Activated CD4-positive, alpha-beta T cell treated with anti-CD3 and anti-CD28 coated beads for 48 hours (primary cell): ENCODE data around the gene SPNS3.

ENCODE experiments used
- DNase-seq: peaks from one replicate; pipeline ENCODE4 v3.0.0-alpha.2; 2020

The SPNS3 gene, protein sequence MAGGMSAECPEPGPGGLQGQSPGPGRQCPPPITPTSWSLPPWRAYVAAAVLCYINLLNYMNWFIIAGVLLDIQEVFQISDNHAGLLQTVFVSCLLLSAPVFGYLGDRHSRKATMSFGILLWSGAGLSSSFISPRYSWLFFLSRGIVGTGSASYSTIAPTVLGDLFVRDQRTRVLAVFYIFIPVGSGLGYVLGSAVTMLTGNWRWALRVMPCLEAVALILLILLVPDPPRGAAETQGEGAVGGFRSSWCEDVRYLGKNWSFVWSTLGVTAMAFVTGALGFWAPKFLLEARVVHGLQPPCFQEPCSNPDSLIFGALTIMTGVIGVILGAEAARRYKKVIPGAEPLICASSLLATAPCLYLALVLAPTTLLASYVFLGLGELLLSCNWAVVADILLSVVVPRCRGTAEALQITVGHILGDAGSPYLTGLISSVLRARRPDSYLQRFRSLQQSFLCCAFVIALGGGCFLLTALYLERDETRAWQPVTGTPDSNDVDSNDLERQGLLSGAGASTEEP

DNA sequence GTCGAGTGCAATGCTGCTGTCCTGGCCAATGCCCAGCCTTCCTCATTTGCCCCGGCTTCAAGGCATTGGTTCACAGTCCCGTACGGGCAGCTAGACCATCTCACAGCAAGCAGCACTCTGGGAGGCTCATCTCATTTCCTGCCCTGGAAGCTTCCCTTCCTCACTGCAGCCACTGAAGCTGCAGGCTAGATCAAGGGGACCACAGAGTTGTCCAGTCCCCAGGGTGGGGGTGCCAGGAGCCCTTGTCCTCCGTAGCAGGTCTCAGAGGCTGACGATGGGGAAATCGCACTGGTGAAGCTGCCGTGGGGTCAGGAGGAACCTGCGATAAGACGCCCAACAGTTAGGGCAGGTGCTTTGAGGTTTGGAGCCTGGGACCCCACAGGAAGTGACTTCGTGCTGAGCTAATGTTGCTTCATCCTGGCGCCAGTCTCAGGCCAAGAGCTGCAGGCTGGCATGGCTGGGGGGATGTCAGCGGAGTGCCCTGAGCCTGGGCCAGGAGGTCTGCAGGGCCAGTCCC is at the start of gene SPNS3:
Gene SPNS3, plus strand, starts transcription at position 426 of the 517 bp plus-strand sequence. Its CDS starts 28 bp downstream, at position 454.
- peak; percentile 42 for DNase-seq

DNA sequence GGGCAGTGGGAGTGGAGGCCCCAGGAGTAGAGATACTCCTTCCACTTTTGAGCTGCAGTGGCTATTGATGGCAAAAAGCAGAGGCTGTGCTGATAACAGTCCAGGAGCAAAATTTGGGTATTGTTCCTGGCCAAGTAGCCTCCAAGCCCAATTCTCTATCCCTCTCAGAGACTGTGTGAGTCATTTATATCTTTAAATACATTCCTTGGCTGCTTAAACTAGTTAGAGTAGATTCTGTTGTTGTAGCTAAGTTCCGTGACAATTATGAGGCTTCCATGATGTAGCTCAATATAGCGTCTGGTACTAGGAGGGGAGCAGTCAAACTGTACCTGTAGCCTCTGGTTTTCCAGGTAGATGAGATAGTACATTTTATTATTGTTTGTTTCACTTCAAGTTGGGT is 47.3 kb upstream of the SPNS3 start:
- DNase-seq: no peak

DNA sequence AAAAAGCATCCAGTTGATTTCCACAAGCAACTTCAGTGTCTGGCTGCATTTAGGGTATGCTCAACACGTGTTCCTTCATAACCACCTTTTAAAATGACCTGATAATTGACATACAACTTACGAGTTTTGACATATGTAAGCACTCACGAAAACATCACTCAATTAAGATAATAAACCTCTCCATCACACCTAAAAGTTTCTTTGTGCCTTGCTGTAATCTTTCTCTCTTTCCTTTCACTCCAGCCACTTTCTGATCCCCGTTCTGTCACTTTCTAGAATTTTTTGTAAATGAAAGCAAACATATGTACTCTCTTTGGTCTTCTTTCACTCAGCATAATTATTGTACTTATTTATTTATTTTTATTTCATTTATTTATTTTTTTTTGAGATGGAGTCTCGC is 46.6 kb upstream of the SPNS3 start:
- no peak for DNase-seq

DNA sequence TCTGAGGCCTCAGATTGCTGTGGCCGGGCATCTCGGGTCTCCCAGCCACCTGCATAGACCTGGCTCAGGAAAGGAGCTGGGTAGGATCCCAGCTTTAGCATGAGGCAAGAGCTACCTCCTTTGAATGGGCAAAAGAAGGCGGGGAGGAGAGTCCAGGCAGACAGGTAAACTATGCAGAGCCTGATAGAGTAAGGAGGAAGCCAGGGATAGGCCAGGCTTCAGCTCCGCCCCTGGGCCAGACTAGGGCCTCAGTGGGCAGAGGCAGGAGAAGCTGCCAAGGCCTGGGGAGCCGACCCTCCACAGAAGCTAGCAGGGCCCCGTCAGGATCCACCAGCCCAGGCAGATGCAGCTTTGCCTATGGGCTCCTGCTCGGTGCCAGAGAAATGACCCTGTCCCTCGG is 44.7 kb upstream of the SPNS3 start:
- DNase-seq: no peak

DNA sequence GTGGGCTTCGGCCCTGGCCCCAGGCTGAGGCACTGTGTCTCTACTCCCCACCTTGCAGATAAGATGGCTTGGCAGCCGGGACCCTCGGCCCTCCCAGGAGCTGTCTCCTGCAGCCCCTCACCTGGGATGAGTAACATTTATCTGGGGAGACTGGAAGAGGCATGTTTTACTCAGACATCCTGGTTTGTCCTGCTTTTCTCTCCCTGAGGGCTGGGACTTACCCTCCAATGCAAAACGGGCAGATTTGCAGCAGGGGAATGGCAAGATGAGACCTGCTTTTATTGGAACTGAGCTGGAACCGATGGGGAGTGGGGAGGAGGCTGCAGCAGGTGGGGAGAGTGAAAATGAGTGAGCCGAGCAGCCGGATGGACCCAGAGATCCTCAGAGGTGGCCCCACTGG is 39.9 kb upstream of the SPNS3 start:
- no peak for DNase-seq

DNA sequence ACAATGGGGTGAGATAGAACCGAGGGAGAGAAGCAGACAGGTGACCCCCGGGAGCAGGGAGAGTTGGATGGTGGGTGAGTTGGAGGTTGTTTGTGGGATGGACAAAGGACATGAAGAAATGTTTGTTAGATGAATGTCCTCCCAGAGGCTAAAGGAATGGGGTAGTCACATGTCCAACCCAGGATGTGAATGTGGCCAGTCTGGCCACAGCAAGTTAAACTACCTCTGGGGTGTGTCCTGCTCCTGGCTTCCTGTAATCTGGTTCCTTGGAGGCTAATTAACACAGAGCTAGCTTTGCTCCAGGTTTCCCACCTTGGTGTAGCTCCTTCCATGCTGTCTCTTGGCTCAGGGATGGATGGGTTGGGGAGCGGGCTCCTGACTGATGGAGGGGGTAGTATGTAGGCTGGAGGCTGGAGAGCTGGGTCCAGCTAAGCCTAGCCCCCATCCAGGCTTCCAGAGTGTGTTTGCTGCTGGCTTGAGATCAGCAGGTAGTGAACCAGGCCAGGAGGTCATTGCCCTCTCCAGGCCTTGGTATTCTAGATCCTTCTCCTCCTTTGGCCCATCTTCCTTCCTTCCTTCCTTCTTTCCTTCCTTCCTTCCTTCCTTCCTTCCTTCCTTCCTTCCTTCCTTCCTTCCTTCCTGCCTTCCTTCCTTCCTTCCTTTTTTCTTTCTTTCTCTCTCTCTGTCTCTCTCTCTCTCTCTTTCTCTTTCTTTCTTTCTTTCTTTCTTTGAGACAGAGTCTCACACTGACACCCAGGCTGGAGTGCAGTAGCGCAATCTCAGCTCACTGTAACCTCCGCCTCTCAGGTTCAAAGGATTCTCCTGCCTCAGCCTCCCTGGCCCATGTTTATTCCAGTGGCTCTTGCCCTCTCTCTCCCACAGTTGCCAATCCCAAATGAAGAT is 39.3 kb upstream of the SPNS3 start:
- no peak for DNase-seq

DNA sequence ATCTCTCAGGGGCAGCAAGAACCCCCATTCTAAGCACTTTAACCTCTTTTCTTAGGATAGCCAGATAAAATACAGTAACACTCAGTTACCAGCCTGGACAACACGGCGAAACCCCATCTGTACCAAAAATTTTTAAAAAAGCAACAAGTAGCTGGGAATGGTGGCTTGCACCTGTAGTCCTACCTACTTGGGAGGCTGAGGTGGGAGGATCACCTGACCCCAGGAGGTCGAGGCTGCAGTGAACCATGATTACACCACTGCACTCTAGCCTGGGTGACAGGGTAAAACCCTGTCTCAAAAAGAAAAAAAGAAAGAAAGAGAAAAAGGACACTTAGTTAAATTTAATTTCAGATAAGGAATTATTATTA is 38.6 kb upstream of the SPNS3 start:
- DNase-seq: no peak

DNA sequence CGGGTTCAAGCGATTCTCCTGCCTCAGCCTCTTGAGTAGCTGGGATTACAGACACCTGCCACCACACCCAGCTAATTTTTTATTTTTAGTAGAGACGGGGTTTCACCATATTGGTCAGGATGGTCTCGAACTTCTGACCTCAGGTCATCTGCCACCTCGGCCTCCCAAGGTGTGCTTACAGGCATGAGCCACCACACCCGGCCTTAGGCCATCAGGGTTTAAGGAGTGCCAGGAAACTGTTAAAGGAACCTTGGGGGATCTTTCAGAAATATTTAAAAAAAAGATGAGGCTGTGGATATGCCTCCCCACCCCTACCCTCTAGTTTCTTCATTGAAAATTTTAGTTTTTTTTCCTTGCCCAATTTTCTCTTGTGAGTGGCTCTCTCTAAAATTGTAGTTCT is 35.9 kb upstream of the SPNS3 start:
- no peak for DNase-seq

DNA sequence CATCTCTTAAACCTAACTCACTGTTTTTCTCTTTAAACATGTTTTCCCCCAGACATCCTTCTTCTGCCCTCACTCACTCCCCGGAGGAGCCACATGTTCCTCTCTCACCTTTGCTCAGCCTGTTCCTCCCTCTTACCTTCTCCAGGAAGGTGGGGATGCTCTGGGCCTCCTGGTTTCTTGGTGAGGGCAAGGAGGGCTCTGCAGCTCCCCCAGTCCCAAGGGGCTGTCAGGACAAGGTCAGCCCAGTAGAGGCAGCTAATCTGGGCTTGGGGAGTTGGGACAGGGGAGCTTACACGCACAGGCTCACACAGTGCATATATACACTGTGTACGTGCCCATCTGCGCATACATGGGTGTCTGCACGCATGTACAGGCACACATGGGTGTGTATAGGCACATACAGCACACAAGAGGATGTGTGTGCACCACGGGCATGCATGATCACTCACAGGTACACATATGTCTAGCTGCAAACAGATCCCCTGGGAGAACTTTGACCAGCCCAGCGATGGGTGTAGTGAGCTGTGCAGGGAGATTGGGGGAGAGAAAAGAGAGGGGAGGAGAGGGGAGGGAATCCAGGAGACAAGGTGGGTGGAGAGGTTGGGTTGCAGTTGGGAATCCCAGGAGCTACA is 28.6 kb upstream of the SPNS3 start:
- no peak for DNase-seq

DNA sequence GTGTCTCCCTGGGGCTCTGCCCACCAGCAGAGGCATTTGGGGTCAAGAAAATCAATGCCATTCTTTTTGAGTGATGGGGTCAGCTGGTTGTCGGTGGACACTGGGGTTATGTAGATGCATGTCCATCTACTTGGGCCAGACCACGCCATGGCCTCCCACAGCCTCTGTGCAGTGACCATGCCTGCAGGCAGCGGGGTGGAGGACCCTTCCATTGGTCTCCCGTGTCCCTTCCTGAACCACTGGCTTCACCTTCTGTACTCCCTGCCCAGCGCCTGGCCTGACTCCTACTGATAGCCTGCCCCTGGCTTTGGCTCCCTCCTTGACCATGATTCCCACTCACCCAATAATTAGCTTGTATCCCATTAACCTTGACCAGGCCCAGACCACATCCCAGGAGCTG is 28.0 kb upstream of the SPNS3 start:
- DNase-seq: no peak

DNA sequence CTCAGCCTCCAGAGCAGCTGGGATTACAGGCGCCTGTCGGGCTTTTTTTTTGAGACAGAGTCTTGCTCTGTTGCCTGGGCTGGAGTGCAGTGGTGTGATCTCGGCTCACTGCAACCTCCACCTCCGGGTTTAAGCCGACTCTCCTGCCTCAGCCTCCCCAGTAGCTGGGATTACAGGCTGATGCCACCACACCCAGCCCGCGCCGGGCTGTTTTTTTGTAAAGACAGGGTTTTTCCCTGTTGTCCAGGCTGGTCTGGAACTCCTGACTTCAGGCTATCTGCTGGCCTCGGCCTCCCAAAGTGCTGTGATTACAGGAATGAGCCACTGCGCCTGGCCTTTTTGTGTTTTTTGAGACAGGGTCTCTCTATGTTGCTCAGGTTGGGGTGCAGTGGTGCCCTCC is 27.4 kb upstream of the SPNS3 start:
- no peak for DNase-seq

DNA sequence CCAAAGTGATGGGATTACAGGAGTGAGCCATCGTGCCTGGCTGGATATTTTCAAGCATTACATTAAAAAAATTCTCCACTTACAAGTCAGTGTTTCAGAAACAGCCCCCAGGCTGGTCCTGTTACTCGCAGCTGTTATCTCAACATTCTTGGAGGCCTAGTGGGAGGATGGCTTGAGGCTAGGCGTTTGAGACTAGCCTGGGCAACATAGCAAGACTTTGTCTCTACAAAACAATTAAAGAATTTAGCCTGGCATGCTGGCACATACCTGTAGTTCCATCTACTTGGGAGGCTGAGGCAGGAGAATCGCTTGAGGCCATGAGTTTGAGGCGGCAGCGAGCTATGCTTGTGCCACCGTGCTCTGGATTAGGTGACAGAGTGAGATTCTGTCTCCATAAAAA is 26.5 kb upstream of the SPNS3 start:
- DNase-seq: no peak

DNA sequence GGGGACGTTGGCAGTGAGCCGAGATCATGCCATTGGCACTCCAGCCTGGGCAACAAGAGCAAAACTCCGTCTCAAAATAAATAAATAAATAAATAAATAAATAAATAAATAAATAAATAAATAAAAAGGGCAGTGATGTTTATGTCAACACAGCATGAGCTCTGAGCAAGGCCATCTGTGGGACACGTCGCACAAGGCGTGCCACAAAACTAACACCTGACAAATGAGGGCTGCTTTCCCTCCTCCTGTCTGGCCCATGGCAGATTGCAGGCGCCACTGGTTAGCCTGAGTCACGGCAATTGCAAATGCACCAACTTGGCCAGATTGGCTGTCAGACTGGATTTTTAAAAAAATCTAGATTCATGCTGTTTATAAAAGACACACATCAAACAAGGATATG is 25.9 kb upstream of the SPNS3 start:
- DNase-seq: no peak

DNA sequence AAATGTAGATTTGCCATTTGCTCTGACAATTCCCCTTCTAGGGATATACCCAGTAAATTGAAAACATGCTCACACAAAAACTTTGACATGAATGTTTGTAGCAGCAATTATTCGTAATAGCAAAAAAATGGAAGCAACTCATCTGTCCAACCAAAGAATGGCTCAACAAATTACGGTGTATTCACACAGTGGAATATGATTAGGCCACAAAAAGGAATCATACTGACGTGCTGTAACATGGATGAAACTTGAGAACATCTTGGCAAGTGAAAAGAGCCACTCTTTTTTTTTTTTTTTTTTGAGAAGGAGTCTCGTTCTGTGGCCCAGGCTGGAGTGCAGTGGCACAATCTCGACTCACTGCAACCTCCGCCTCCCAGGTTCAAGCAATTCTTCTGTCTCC is 24.1 kb upstream of the SPNS3 start:
- DNase-seq: no peak

DNA sequence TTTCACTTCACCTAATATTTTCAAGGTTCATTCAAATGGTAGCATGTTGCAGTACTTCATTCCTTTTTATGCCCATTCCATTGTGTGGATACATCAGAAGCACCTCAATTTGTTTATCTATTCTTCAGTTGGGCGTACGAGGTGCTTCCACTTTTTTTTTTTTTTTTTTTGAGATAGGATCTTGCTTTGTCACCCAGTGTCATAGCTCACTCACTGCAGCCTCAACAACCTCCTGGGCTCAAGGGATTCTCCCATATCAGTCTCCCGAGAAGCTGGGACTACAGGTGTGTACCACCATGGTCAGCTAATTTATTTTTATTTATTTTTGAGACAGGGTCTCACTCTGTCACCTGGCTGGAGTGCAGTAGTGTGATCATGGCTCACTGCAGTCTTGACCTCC is 22.5 kb upstream of the SPNS3 start:
- no peak for DNase-seq

DNA sequence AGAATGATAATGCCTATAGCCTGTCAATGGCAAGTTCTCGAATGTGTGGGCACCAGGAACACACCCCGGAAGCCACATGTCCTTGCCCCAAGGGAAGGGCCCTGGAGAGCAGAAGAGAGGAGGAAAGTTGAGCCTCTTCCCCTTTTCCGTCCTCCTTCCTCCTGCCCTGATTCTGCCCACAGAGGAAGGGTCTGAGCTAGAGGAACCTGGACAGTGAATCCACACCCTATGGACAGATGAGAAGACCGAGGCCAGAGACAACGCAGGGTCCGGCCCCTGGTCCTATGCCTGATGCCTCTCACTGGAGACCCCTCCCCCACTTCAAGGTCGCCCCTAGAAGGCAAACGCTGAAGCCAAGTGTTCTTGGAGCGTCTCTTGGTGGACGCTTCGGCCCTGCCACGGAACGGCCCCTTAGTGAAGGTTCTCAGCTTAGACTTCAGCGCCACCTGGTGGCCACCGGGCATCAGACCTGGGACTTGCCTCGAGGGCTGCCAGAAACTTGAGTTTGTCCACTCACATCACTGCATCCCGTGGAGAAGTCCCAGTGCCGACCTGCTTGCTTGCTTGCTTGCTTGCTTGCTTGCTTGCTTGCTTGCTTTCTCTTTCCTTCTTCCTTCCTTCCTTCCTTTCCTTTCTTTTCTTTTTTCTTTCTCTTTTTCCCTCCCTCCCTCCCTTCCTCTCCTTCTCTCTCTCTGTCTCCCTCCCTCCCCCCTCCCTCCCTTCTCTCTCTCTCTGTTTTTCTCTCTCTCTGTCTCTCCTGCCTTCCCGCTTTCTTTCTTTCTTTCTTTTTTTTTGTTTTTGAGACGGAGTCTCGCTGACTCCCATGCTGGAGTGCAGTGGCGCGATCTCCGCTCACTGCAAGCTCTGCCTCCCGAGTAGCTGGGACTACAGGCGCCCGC is 20.6 kb upstream of the SPNS3 start:
- peak; percentile 96 for DNase-seq

DNA sequence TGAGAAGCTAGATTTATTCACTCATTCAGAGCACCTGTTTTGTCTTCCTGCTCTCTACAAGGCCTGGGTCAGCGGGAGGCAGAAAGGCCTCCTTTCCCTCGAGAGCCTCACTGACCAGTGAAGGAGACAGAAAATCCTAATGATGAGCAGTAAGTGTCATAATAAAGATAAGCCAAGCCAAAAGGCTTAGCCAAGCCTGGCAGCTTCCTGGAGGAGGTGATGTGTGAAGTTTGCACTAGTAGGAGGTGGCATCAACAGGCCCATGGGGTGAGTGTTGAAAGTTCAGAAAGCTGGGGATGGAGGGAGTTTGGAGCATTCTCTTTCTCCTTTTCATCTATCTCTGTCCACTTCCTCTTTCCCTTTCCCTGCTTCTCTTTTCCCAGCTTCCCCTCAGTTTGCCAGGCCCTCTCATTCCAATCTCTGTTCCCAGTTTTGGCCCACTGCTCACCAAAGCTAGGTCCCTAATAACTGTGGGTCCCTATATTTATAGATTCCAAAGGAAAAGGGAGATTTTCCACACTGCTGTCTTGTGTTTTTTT is 16.5 kb upstream of the SPNS3 start:
- no peak for DNase-seq

DNA sequence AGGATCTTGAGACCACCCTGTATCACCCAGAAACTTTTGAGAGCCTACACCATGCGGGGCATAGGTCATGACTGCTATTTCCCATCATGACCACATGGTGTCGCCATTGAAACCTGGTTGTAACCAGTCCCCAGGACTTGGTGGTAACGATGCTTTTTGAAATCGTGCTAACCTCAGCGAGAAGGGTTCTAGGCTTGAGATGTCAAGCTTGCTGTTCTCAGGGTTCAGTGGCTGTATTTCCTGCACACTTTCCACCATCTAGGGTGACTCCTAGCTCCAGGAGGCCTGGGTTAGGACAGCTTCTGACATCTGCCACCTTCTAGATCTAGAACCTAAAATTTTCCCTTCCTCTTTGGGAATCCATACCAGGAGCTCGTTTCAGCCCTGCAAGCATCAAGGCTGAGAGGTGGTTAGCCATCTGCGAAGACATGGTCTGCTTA is 13.0 kb upstream of the SPNS3 start:
- DNase-seq: peak; percentile 69

DNA sequence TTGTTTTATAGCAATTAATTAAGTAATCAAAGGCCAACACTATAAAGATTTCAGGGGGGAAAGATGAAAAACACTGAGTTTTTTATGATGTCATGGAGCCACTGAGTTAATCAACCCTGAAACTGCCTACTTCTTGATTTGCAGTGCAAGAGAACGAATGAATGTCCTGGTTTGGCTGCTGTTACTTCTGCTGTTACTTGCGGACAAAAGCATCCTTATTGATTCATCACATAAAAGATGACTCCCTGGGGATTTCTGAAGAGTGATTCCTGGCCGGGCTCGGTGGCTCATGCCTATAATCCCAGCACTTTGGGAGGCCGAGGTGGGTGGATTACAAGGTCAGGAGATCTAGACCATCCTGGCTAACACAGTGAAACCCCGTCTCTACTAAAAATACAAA is 10.9 kb upstream of the SPNS3 start:
- no peak for DNase-seq

DNA sequence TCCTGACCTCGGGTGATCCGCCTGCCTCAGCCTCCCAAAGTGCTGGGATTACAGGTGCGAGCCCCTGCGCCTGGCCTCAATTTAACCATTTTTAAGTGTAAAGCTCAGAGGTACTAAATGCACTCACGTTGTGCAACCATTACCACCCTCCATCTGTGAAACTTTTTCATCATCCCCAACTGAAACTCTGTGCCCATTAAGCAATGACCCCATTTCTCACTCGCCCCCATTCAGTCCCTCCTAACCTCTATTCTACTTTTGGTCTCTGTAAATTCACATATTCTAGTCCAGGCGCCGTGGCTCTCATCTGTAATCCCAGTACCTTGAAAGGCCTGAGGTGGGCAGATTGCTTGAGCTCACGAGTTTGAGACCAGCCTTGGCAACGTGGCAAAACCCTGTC is 8.3 kb upstream of the SPNS3 start:
- no peak for DNase-seq

DNA sequence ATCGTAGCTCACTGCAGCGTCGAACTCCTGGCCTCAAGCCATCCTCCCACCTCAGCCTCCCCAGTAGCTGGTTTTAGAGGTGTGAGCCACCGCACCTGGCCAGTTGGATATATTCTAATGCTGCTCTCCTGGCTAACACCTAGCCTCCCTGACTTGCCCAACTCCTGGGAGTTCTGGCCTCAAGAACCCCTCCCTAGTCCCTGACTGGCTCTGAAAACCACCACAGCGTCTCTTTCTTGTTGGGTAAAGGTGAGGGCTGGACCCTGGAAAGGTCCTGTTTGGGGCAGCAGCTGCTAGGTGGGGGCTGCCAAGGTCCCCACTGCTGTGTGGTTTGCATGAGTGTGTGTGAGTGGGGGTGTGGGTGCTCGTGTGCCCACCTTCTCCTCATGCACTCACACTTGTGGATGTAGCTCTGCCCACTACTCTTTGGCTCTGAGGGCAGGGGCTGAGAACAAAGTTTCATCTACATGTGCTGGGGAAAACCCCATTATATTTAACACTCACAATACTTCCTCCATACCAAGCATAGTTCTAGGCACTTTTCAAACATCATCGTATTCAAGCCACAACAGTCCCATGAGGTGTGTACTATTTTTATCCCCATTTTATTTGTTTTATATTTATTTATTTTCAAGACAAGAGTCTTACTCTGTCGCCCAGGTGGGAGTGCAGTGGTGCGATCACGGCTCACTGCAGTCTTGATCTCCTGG is 7.1 kb upstream of the SPNS3 start:
- DNase-seq: no peak
